ENCODE results near the gene ISCU. TPM values are rescaled to one million over a fixed set of nuclear protein-coding genes. Genes with fewer than 3 reads are reported as not detected.
A peak's percentile ranks its signal among the peaks of the same experiment; 100 is the strongest.

Gene ISCU
- total RNA-seq, 2 experiments from 2014 or later, result 60.8 to 66.0 TPM

DNA sequence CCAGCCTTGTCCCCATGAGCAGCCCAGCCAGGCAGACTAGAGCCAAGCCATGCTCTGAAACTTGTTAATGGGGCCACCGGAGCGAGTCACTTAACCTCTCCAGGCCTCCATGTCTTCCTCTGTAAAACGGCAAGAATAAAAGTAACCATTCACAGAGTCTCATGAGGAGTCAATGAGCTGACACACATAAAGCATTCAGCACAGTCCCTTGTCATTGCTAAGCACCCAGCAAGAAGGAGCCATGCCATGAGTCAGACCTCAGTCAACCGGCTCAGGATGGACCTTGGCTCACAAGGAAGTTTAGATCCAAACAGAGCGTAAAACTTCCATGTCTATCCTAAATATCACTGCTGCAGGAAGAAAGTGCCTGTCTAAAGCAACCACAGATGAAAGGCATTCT is 36.7 kb upstream of the ISCU start:
- ChIA-PET CTCF (no interaction called here), POLR2A (no interaction called here)
- no peak overlapping the region for H3K27ac Mint-ChIP-seq
- no peaks in the 10 kb centered on the region for H3K9me3 Mint-ChIP-seq
- DNase-seq, result no peak
- peaks cover 11% of the 10 kb centered on the region for H3K4me1 Mint-ChIP-seq
- H3K27me3 Mint-ChIP-seq, result no peaks in the 10 kb centered on the region
- H3K4me3 Mint-ChIP-seq, result no peak overlapping the region
- H3K36me3 Mint-ChIP-seq (ENCODE audit: low read depth), result peaks cover 64% of the 10 kb centered on the region

DNA sequence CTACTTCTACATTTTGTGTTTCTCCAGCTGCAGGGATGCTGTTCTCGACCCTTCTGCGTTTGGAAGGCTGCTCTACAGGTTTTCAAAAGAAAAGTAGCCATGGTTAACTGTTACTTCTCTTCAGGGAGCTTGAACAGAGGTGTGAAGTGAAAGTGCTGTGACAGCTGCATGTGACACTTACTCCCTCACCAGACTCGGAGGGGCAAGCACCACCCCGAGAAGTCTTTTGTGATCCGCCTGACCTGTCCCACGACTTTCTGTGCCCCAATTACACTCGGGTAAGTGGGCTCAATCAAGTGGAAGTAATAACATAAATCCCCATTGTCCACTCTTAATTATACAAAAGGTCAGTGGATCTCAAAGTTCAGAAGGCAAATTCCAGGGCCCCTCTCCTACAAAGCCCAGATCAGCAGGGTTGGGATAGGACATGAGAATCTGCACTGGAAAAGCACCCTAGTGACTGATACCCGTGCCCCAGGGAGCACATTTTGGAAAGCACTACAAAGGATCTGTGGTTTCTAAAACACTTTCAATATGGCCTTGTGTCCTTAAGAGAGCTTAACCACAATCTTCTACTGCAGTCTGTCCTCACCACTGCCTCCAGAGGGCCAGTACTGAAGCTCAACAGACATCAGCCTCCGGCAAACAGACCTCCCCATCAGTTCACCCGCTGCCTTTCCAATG is 35.8 kb upstream of the ISCU start:
- ChIA-PET POLR2A (no interaction called here), CTCF (no interaction called here)
- Mint-ChIP-seq H3K9me3 (no peaks in the 10 kb centered on the region), H3K27me3 (no peaks in the 10 kb centered on the region), H3K4me1 (peaks cover 11% of the 10 kb centered on the region), H3K4me3 (no peak overlapping the region), H3K27ac (no peak overlapping the region), H3K36me3 (ENCODE audit: low read depth) (peaks cover 61% of the 10 kb centered on the region)
- DNase-seq, result no peak

DNA sequence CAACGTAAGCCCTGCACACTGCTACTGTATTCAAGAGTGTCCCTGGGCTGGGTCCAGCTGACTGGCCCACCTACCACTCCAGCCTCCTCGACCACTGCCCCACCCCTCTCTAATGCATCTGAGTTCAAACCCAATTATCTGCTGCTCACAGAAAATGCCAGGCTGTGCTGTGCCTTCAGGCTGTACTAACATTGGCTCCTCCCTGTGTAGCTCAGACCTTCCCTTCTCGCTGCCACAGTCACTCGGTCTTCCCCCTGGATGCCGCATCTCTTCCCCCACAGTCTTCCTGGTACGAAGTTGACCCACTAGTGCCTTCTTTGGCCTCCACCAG is 35.3 kb upstream of the ISCU start:
- peaks cover 57% of the 10 kb centered on the region for H3K36me3 Mint-ChIP-seq (ENCODE audit: low read depth)
- CTCF ChIA-PET, result no interaction called here
- no peak for DNase-seq
- no peaks in the 10 kb centered on the region for H3K27me3 Mint-ChIP-seq
- no peak overlapping the region for H3K4me3 Mint-ChIP-seq
- no peaks in the 10 kb centered on the region for H3K9me3 Mint-ChIP-seq
- no peak overlapping the region for H3K27ac Mint-ChIP-seq
- peaks cover 11% of the 10 kb centered on the region for H3K4me1 Mint-ChIP-seq
- POLR2A ChIA-PET, result no interaction called here

DNA sequence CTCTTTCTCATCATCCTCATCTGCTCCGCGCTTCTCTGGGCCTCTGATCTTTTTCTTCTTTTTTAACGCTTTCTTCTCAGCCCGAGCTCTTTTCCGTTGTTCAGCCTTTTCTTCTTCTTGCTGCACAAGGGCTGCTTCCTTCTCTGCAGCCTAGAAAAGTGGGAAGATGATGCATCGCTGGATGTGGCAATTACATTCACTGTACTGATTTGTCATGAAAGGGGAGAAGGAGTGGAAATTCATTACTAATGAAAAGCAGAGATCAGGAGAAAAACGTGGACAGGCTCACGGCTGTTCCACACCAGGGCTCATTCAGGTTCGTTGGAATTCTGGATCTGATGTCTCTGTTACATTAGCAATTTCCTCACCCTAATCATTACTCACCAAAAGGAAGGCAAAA is 32.2 kb upstream of the ISCU start:
- DNase-seq, result no peak
- CTCF ChIA-PET, result no interaction called here
- POLR2A ChIA-PET, result no interaction called here
- H3K4me3 Mint-ChIP-seq, result no peak overlapping the region
- no peaks in the 10 kb centered on the region for H3K9me3 Mint-ChIP-seq
- H3K27ac Mint-ChIP-seq, result no peak overlapping the region
- H3K27me3 Mint-ChIP-seq, result no peaks in the 10 kb centered on the region
- peaks cover 11% of the 10 kb centered on the region for H3K4me1 Mint-ChIP-seq
- peaks cover 62% of the 10 kb centered on the region for H3K36me3 Mint-ChIP-seq (ENCODE audit: low read depth)

DNA sequence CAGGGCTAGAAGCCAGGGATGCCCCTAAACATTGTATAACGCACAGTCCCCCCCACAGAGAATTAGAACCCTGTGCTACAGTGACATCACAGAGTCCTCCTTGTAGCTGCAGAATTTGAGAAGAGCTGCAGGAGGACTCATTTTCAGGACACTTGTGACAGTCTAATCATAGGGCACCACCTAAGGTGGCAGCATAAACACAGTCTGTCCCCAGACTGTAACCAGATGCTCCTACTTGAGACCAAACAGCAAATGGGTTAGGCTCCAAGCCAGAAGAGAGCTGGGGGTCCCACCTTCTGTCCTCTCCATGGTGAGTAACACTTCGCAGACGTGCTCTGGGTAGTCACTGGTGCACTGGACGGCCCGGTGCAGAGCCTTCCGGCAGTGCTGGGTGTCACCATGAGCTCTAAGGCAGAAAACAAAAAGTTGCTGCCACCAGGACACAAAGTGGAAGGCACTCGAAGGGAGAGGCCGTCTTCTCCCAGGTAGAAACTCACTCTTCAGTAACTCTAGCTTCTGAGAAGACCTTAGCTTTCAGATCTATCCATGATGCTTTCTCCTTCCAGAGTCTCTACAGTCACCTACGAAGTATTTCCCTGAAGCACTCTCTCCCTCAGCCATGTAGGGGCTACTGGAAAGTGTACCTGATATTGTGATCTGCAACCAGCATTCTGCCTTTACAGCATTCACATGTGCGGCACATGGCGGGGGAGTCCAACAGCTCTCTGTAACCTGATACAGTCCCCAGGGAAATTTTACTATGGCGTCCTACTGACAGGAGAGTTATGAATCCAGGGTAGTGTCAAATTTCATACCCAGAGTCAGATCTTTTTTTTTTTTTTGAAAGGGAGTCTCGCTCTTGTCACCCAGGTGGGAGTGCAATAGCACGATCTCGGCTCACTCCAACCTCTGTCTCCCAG is 30.2 kb upstream of the ISCU start:
- POLR2A ChIA-PET, result interaction anchor here (0.9 kb wide), 1 partner anchor 29 kb away, joined by 4 read pairs; the partner anchor contains the start of gene SART3
- H3K36me3 Mint-ChIP-seq (ENCODE audit: low read depth), result peaks cover 58% of the 10 kb centered on the region
- H3K4me1 Mint-ChIP-seq, result peaks cover 7% of the 10 kb centered on the region
- no peaks in the 10 kb centered on the region for H3K9me3 Mint-ChIP-seq
- no peaks in the 10 kb centered on the region for H3K27me3 Mint-ChIP-seq
- DNase-seq, result no peak
- no peak overlapping the region for H3K4me3 Mint-ChIP-seq
- H3K27ac Mint-ChIP-seq, result no peak overlapping the region
- CTCF ChIA-PET, result interaction anchor here (0.6 to 1.2 kb wide), 4 partner anchors 10 to 510 kb away, joined by 3 to 4 read pairs (median 4); no protein-coding TSS in a partner anchor

DNA sequence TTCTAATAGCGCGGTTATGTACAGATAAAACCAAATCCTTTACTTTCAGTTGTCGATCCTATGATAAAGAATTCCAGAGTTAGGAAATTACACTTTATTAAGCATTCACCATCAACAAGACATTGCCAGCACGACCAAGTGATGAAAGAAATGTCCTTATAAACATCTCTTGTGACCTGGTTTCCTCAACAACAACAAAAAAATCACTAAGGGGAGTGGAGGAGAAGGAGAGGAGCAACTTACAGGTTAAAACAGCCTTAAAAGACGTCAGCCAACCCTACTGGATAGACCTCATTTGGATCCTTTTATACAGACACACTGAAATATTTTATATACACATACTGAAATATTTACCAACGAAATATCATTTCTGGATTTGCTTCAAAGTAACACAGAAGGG is 24.2 kb upstream of the ISCU start:
- Mint-ChIP-seq H3K4me3 (no peak overlapping the region), H3K27ac (no peak overlapping the region), H3K4me1 (peaks cover 11% of the 10 kb centered on the region), H3K27me3 (no peaks in the 10 kb centered on the region), H3K36me3 (ENCODE audit: low read depth) (peaks cover 59% of the 10 kb centered on the region), H3K9me3 (no peaks in the 10 kb centered on the region)
- POLR2A ChIA-PET, result no interaction called here
- DNase-seq, result no peak
- CTCF ChIA-PET, result interaction anchor here (2.0 kb wide), 1 partner anchor 11 kb away, joined by 6 read pairs; no protein-coding TSS in a partner anchor

DNA sequence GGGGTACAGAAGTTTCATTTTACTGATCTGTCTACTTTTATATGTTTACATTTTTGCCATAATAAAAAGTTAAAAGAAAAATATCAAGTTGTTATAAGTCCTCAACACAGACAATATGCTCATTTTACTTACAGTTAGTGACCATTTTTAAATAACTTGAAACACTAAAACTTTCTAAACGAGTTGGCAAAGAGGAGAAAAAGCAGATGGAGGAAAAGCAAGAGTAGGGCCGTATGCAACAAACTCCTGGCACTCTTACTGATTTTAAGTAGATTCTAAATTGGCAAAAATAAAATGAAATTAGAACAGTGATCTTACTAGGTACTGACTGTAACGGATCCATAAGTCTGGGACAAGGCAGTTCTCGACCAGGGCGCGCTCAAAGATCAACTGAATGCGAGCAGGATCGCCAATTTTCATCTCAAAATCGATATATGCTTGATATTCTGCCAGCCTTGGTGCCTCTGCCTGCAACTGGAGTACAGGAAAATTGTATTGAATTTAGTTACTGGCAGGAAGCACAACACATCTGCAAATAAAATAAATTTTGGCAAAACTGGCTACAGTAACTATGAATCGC is 23.7 kb upstream of the ISCU start:
- DNase-seq, result no peak
- ChIA-PET POLR2A (no interaction called here), CTCF (interaction anchor here (2.0 kb wide), 1 partner anchor 10 kb away, joined by 6 read pairs; no protein-coding TSS in a partner anchor)
- peaks cover 61% of the 10 kb centered on the region for H3K36me3 Mint-ChIP-seq (ENCODE audit: low read depth)
- no peak overlapping the region for H3K4me3 Mint-ChIP-seq
- H3K4me1 Mint-ChIP-seq, result peaks cover 13% of the 10 kb centered on the region
- peak overlapping the region; percentile 43 for H3K27ac Mint-ChIP-seq
- no peaks in the 10 kb centered on the region for H3K9me3 Mint-ChIP-seq
- no peaks in the 10 kb centered on the region for H3K27me3 Mint-ChIP-seq

DNA sequence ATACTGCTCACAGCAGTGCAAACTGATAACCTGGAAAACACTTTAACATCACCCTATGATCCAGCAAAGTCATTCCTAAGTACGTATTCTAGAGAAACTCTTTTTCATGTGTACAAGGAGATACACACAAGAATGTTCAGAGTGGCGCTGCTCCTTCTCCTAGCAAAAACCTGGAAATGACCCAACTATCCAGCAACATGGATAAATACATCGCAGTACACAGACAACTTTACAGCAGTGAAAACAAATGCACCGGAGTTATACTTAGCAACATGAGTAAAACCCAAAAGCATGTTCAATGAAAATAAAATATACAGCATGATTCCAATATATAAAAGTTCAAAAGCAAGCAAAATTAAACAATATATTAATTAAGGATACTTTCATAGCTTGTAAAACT is 20.1 kb upstream of the ISCU start:
- DNase-seq, result no peak
- H3K36me3 Mint-ChIP-seq (ENCODE audit: low read depth), result peaks cover 56% of the 10 kb centered on the region
- no peaks in the 10 kb centered on the region for H3K9me3 Mint-ChIP-seq
- H3K27me3 Mint-ChIP-seq, result no peaks in the 10 kb centered on the region
- no peak overlapping the region for H3K27ac Mint-ChIP-seq
- H3K4me3 Mint-ChIP-seq, result no peak overlapping the region
- H3K4me1 Mint-ChIP-seq, result peaks cover 13% of the 10 kb centered on the region
- CTCF ChIA-PET, result no interaction called here
- POLR2A ChIA-PET, result no interaction called here

DNA sequence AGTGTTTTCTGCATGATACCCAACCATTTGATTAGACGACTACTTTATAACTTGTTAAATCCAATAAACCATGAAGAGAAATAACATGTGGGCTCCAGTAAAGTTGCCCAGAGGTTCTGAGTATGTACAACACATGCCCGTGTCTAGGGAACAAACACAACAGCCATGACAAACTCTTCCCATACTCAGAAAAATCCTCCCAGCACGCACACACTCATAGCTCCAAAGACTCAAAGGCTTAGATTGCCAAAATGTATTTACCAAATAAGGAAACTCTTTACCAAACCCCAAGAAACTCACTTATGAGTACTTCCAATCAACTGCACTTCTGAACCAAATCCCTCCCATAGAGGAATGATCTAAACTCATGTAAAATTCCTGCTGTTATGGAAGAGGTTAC is 18.7 kb upstream of the ISCU start:
- CTCF ChIA-PET, result no interaction called here
- POLR2A ChIA-PET, result no interaction called here
- no peak overlapping the region for H3K27ac Mint-ChIP-seq

DNA sequence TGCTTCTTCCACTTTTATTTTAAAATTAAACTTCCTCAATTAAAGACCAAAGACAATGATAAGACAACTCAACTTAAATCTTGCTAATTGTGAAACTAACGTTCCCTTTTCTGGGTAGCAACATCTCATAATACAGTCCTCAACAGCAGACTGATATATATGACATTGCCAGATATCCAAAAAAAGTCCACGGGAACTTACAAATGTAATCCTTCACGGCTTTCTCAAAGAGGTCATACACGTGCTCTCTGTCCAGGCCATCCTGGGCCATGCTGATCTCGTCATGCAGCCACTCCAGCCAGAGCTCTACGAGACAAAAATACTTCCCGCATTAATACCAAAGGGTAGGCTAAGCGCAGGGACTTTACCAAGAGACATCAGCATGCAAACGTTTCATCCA is 14.7 kb upstream of the ISCU start:
- peaks cover 41% of the 10 kb centered on the region for H3K36me3 Mint-ChIP-seq (ENCODE audit: low read depth)
- POLR2A ChIA-PET, result no interaction called here

More for the DNA sequence above, 18.7 kb upstream of the ISCU start:
- H3K36me3 Mint-ChIP-seq (ENCODE audit: low read depth), result peaks cover 52% of the 10 kb centered on the region
- H3K4me3 Mint-ChIP-seq, result no peak overlapping the region
- H3K27me3 Mint-ChIP-seq, result no peaks in the 10 kb centered on the region
- H3K4me1 Mint-ChIP-seq, result peaks cover 13% of the 10 kb centered on the region
- no peak for DNase-seq
- no peaks in the 10 kb centered on the region for H3K9me3 Mint-ChIP-seq

DNA sequence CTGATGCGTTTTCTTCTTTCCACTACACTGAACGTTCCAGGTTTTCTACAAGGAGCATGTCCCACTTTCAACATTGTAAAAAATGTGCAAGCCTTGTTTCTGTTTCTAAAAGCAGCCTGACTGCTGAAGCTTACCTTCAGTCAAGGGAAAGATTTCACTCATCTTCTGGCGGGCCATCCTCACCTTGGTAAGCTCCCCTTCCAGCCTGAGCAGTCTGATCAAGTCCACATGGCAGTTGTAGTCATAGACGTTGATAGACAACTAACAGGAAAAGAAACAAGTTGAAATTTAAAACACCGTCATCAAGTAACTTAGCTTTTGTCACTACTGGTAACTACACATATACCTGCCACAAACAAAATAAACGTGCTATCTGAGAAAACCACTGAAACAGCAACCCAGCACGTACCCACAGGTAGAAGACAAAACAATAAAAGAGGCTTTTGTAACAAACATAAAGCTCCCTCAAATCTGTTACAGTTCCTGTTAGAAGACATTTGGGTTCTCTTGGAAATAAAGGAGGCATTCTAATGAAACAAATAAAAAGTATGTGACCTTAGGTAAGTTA is 13.4 kb upstream of the ISCU start:
- Mint-ChIP-seq H3K27me3 (no peaks in the 10 kb centered on the region), H3K9me3 (no peaks in the 10 kb centered on the region), H3K4me3 (no peak overlapping the region), H3K4me1 (peaks cover 35% of the 10 kb centered on the region), H3K27ac (no peak overlapping the region), H3K36me3 (ENCODE audit: low read depth) (peaks cover 36% of the 10 kb centered on the region)
- DNase-seq, result no peak
- CTCF ChIA-PET, result interaction anchor here (0.6 to 2.2 kb wide), 7 partner anchors 8 to 69 kb away, joined by 3 to 6 read pairs (median 4); no protein-coding TSS in a partner anchor
- POLR2A ChIA-PET, result no interaction called here

More for the DNA sequence above, 14.7 kb upstream of the ISCU start:
- peaks cover 29% of the 10 kb centered on the region for H3K4me1 Mint-ChIP-seq
- H3K9me3 Mint-ChIP-seq, result no peaks in the 10 kb centered on the region
- H3K27ac Mint-ChIP-seq, result no peak overlapping the region
- no peak overlapping the region for H3K4me3 Mint-ChIP-seq
- no peaks in the 10 kb centered on the region for H3K27me3 Mint-ChIP-seq
- no peak for DNase-seq
- CTCF ChIA-PET, result interaction anchor here (2.2 kb wide), 1 partner anchor 10 kb away, joined by 6 read pairs; no protein-coding TSS in a partner anchor

DNA sequence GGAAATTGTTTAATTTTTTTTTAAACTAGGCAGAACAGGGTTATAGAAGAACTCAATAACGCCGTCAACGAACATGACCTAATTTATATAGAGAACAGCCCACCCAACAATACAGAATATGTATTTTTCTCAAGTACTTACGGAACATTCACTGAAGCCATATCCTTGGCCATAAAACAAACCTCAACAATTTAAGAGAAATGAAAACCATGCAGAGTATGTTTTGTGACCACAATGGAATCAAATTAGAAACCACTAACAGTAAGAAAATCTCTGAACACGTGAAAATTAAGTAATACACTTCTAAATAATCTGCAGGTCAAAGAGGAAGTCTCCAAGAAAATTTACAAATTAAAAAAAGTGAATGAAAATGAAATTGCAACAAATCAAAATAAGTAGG is 10.9 kb upstream of the ISCU start:
- POLR2A ChIA-PET, result interaction anchor here (0.6 kb wide), 1 partner anchor 276 kb away, joined by 3 read pairs; no protein-coding TSS in a partner anchor
- H3K4me3 Mint-ChIP-seq, result no peak overlapping the region
- no peaks in the 10 kb centered on the region for H3K27me3 Mint-ChIP-seq
- H3K27ac Mint-ChIP-seq, result peak overlapping the region; percentile 61
- DNase-seq, result no peak
- peaks cover 26% of the 10 kb centered on the region for H3K36me3 Mint-ChIP-seq (ENCODE audit: low read depth)
- CTCF ChIA-PET, result interaction anchor here (0.6 kb wide), 1 partner anchor 10 kb away, joined by 4 read pairs; no protein-coding TSS in a partner anchor
- H3K9me3 Mint-ChIP-seq, result no peaks in the 10 kb centered on the region
- H3K4me1 Mint-ChIP-seq, result peaks cover 54% of the 10 kb centered on the region

DNA sequence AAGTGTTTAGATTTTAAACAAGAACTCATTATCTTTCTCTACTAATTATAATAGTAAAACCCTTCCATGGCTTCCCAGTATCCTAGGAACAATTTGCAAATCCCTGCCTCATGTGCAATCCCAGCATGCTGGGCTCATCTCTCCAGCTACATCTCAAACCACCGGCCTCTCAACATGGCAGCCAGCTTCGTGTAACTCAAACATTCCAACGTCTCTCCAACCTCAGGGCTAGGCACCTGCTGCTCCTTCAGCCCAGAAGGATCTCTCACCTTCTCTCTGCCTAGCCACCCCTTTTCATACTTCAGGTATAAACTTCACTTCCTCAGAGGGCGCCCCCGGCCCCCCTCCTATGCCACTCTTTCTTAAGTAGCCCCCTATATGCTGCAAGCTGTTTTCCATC is 8.6 kb upstream of the ISCU start:
- no peaks in the 10 kb centered on the region for H3K9me3 Mint-ChIP-seq

More for the DNA sequence above, 8.6 kb upstream of the ISCU start:
- no peaks in the 10 kb centered on the region for H3K27me3 Mint-ChIP-seq
- ChIA-PET CTCF (no interaction called here), POLR2A (no interaction called here)
- H3K27ac Mint-ChIP-seq, result no peak overlapping the region
- DNase-seq, result no peak
- peaks cover 70% of the 10 kb centered on the region for H3K4me1 Mint-ChIP-seq
- peaks cover 26% of the 10 kb centered on the region for H3K36me3 Mint-ChIP-seq (ENCODE audit: low read depth)
- no peak overlapping the region for H3K4me3 Mint-ChIP-seq

Data from activated CD4-positive, alpha-beta T cell treated with anti-CD3 and anti-CD28 coated beads, Interleukin-2, amount 10 ng/mL, durations not matched to agents 7 days and 5 days (primary cell).